Smooth muscle cell (in vitro differentiated cells): ENCODE data around the gene SYCE3. TPM values are rescaled to one million over a fixed set of nuclear protein-coding genes. Genes with fewer than 3 reads are reported as not detected.

ENCODE experiments used
- DNase-seq: peaks from one replicate; lab custom pipeline; 2025; ENCODE audit not compliant: unreplicated experiment; lab: John Stamatoyannopoulos, UW
- H2AFZ ChIP-seq: fragments of 200-600 bp; sonication (generic); 2 replicates; pipeline ENCODE4 v1.6.0; 2016; ENCODE audit warnings: antibody characterized with exemption, low read depth, mild to moderate bottlenecking
- H3F3A ChIP-seq: fragments of 200-600 bp; sonication (generic); 2 replicates; pipeline ENCODE4 v1.6.0; 2017; ENCODE audit warnings: antibody characterized with exemption, low read depth
- H3K27ac ChIP-seq: fragments of 200-600 bp; sonication (generic); 2 replicates; pipeline ENCODE4 v1.5.1; 2016; ENCODE audit warnings: low read depth, mild to moderate bottlenecking
- H3K27me3 ChIP-seq: fragments of 200-600 bp; sonication (generic); 2 replicates; pipeline ENCODE4 v1.6.1; 2016; ENCODE audit warnings: low read depth, mild to moderate bottlenecking
- H3K36me3 ChIP-seq: fragments of 200-600 bp; sonication (generic); 2 replicates; pipeline ENCODE4 v1.5.1; 2016; ENCODE audit warnings: low read depth
- H3K4me1 ChIP-seq: fragments of 200-600 bp; sonication (generic); 2 replicates; pipeline ENCODE4 v1.5.1; 2016; ENCODE audit warnings: low read depth
- H3K4me2 ChIP-seq: fragments of 200-600 bp; sonication (generic); 2 replicates; pipeline ENCODE4 v1.6.0; 2016; ENCODE audit warnings: mild to moderate bottlenecking
- H3K4me3 ChIP-seq: fragments of 200-600 bp; sonication (generic); 2 replicates; pipeline ENCODE4 v1.5.1; 2016; ENCODE audit warnings: mild to moderate bottlenecking
- H3K79me2 ChIP-seq: fragments of 200-600 bp; sonication (generic); 2 replicates; pipeline ENCODE4 v1.6.0; 2016; ENCODE audit warnings: low read depth, mild to moderate bottlenecking
- H3K9ac ChIP-seq: fragments of 200-600 bp; sonication (generic); 2 replicates; pipeline ENCODE4 v1.6.0; 2016; ENCODE audit warnings: low read depth
- H3K9me3 ChIP-seq: fragments of 200-600 bp; sonication (generic); replicated peaks from 2 replicates; pipeline ENCODE4 v1.5.1; 2016; ENCODE audit warnings: low read depth
- H4K20me1 ChIP-seq: fragments of 200-600 bp; sonication (generic); 2 replicates; pipeline ENCODE4 v1.6.0; 2016; ENCODE audit warnings: low read depth
- CTCF ChIP-seq: fragments of 200-600 bp; sonication (generic); IDR thresholded peaks from 2 replicates; pipeline ENCODE4 v1.5.1; 2017; ENCODE audit warnings: borderline replicate concordance, mild to moderate bottlenecking, antibody characterized with exemption; ENCODE audit not compliant: insufficient read depth, poor library complexity, severe bottlenecking
- WGBS: methylation state at CpG from one replicate; pipeline ENCODE4 v1.1.7; 2016; ENCODE audit warnings: low lambda C conversion rate; 5-methylcytosine and 5-hydroxymethylcytosine counted together
- polyA plus RNA-seq: library from polyadenylated mRNA; unstranded; fragments of >200 nt; fragmentation: Nextera tagmentation; extraction: Ambion mirVana; gene quantifications from 2 replicates; pipeline ENCODE4 v1.2.1, GENCODE V29; 2016
- total RNA-seq: library from RNA; depleted of rRNA; stranded (reverse); fragments of >200 nt; gene quantifications from 2 replicates; pipeline ENCODE4 v1.2.3, GENCODE V29; 2014

Gene SYCE3
- total and polyA plus RNA-seq, 2 experiments from 2014 or later = not detected

GRCh38 chr22:50581031-50581949 is 18.6 kb upstream of the SYCE3 start:
- no peak for DNase-seq
- no peaks in the 10 kb centered on the region for H3K27me3 ChIP-seq
- peak overlapping the region; percentile 97 for H3K9ac ChIP-seq
- no peaks in the 10 kb centered on the region for H3K9me3 ChIP-seq
- peaks cover 6% of the 10 kb centered on the region for H3K4me1 ChIP-seq
- no peak overlapping the region for H2AFZ ChIP-seq
- TF ChIP-seq CTCF = no peak
- no peaks in the 10 kb centered on the region for H4K20me1 ChIP-seq
- peak overlapping the region; percentile 96 for H3K4me2 ChIP-seq
- 91% methylated on average over 20 of the region's 22 CpGs for WGBS
- no peak overlapping the region for H3K27ac ChIP-seq
- H3K79me2 ChIP-seq = peaks cover 13% of the 10 kb centered on the region
- peak overlapping the region; percentile 93 for H3K4me3 ChIP-seq
- no peaks in the 10 kb centered on the region for H3F3A ChIP-seq
- H3K36me3 ChIP-seq = no peaks in the 10 kb centered on the region

- peaks cover 6% of the 10 kb centered on the region for H3K4me1 ChIP-seq
- H3K4me3 ChIP-seq = no peak overlapping the region
- peaks cover 13% of the 10 kb centered on the region for H3K79me2 ChIP-seq
- no peak for DNase-seq
- no peaks in the 10 kb centered on the region for H4K20me1 ChIP-seq
- no peaks in the 10 kb centered on the region for H3F3A ChIP-seq
- no peak for TF ChIP-seq CTCF
- H3K9ac ChIP-seq = no peak overlapping the region
- WGBS = 95% methylated on average over 4 of the region's 4 CpGs
- H2AFZ ChIP-seq = no peak overlapping the region
- H3K27me3 ChIP-seq = no peaks in the 10 kb centered on the region
- H3K27ac ChIP-seq = no peak overlapping the region
- no peaks in the 10 kb centered on the region for H3K36me3 ChIP-seq
- no peaks in the 10 kb centered on the region for H3K9me3 ChIP-seq
- no peak overlapping the region for H3K4me2 ChIP-seq
Measured at GRCh38 chr22:50579752-50580151, 17.0 kb upstream of the SYCE3 start.

- no peak overlapping the region for H3K9ac ChIP-seq
- no peak overlapping the region for H3K4me2 ChIP-seq
- no peak overlapping the region for H3K27ac ChIP-seq
Measured at GRCh38 chr22:50578776-50579310, 16.1 kb upstream of the SYCE3 start.

More at GRCh38 chr22:50578776-50579310, 16.1 kb upstream of the SYCE3 start:
- no peak for DNase-seq
- no peaks in the 10 kb centered on the region for H3F3A ChIP-seq
- no peak for TF ChIP-seq CTCF
- no peaks in the 10 kb centered on the region for H4K20me1 ChIP-seq
- H2AFZ ChIP-seq = no peak overlapping the region
- WGBS = 96% methylated on average over 8 of the region's 8 CpGs
- H3K4me3 ChIP-seq = no peak overlapping the region
- H3K36me3 ChIP-seq = no peaks in the 10 kb centered on the region
- H3K9me3 ChIP-seq = no peaks in the 10 kb centered on the region
- H3K79me2 ChIP-seq = peaks cover 13% of the 10 kb centered on the region
- H3K27me3 ChIP-seq = no peaks in the 10 kb centered on the region
- peaks cover 6% of the 10 kb centered on the region for H3K4me1 ChIP-seq
